Measurements from ENCODE around the gene NREP. TPM values are rescaled to one million over a fixed set of nuclear protein-coding genes. Genes with fewer than 3 reads are reported as not detected.
A peak's percentile ranks its signal among the peaks of the same experiment; 100 is the strongest.

The NREP gene
- total RNA-seq, 1 experiment from 2014 or later = 6.0 TPM

DNA sequence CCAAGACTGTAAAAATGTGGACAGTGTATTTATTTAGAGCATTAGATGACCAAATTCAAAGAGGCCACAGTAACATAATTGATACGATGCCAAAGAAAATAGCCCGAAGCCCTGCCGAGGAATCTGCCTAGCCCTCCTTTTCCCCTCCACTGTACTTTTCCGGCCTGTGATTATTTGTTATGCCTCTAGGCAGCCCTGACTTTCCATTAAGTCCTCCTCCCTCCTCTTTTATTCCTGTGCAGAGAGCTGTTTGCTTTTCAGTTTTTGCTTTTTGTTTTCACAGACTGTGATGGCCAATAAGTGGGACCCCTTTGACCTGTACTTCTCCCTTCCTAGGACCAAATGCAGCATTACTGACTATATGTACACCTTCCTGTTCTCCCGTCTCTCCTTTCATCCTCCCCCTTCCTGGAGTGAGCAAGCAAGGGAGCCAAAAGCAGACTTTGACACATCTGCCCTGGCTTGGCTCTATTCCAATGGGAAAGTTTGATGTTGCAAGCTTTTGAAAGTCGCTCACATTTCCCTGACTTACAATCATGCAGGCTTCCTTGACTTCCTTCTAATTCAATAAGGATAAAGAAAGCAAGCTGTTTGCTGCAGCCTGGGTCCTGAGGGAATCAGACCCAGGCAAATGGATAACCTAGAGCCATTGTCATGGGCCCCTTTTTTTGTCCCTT lies 76.1 kb downstream of the NREP start:
- Histone ChIP-seq H3K4me1 (ENCODE audit: control insufficient read depth in 1 of 2, insufficient read depth in 2 of 2, low read length in 2 of 2) (peaks cover 11 to 19% of the 10 kb centered on the region in 2 experiments; a peak in 3 of 4 replicates), H3K27ac (ENCODE audit: low read depth, low read length) (peak overlapping the region; percentile 19; the same call in 1 of the 2 replicates), H3K9me2 (ENCODE audit: insufficient read depth) (no peaks in the 10 kb centered on the region), H3K36me3 (ENCODE audit: control insufficient read depth in 1 of 2, insufficient read depth in 2 of 2, low read length in 2 of 2) (no peaks in the 10 kb centered on the region), H3K4me3 (replicated peaks in 1 of 2; ENCODE audit: low read depth in 1 of 2, low read length in 2 of 2) (no peak overlapping the region), H3K4me2 (ENCODE audit: low read length) (peak overlapping the region; percentile 56), H3K79me2 (ENCODE audit: insufficient read depth, low read length) (no peaks in the 10 kb centered on the region), H3K27me3 (ENCODE audit: insufficient read depth, low read length) (no peaks in the 10 kb centered on the region), H2AFZ (ENCODE audit: low read depth, low read length, poor library complexity, severe bottlenecking) (peak overlapping the region; percentile 33), H3K9ac (ENCODE audit: low read length) (no peak overlapping the region), H3K9me3 (ENCODE audit: control insufficient read depth in 1 of 2, insufficient read depth in 1 of 2, low read depth in 1 of 2, low read length in 2 of 2) (no peaks in the 10 kb centered on the region), H4K20me1 (ENCODE audit: insufficient read depth) (no peaks in the 10 kb centered on the region)
- no TSS peak for BruUV-seq (replicated peaks)
- ChIA-PET CTCF (no interaction called here), POLR2A (no interaction called here), RAD21 (ENCODE audit: low non-redundant PET in 1 of 2, low total read pairs in 2 of 2, uncharacterized antibody in 2 of 2, unreplicated experiment in 2 of 2) (no interaction called here)
- ATAC-seq (peak; percentile 77), DNase-seq (ENCODE audit: low read depth, low spot score) (peak; percentile 40)
- TF ChIP-seq YY1 (IDR thresholded peaks at IDR 0.05; ENCODE audit: extremely low read depth, insufficient replicate concordance, low read depth, low read length) (no peak), ATF3 (IDR thresholded peaks at IDR 0.05) (no peak), SP1 (IDR thresholded peaks at IDR 0.05; ENCODE audit: low read depth) (peak; percentile 18), POLR2A (IDR thresholded peaks at IDR 0.05; ENCODE audit: borderline replicate concordance, extremely low read depth, insufficient read depth, insufficient read length) (no peak), ZBTB33 (IDR thresholded peaks at IDR 0.05; ENCODE audit: extremely low read depth, insufficient replicate concordance, low read length) (no peak), CEBPB (IDR thresholded peaks at IDR 0.05; ENCODE audit: low read depth) (peak; percentile 62; the same call in 1 of the 2 replicates)
- intact Hi-C loops (cut with micrococcal nuclease) = no loop called here

DNA sequence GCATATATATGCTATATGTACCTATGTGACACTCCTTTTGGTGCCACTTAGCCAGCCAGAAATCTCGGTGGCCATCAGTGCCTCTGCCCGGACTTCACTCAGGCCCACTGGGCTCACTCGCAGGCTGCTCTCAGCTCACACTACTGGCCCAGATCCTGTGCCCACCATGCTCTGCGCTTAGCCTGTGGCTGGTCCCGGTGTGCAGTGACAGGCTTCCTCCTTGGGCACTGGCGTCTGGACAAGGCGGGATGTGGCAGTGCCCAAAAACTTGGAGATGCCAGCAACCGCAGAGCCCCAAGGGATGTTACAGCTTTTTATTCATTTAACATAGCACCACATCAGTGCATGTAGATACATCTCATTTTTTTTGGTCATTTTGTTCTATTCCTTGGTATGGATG lies 77.4 kb downstream of the NREP start:
- CTCF ChIA-PET = no interaction called here
- TF ChIP-seq SRF (IDR thresholded peaks at IDR 0.05; ENCODE audit: low read depth) (no peak), FOSL1 (IDR thresholded peaks at IDR 0.05; ENCODE audit: low read depth) (no peak), YY1 (IDR thresholded peaks at IDR 0.05; ENCODE audit: extremely low read depth, insufficient replicate concordance, low read depth, low read length) (no peak), POLR2A (IDR thresholded peaks at IDR 0.05; ENCODE audit: borderline replicate concordance, extremely low read depth, insufficient read depth, insufficient read length) (no peak), CBX3 (IDR thresholded peaks at IDR 0.05; ENCODE audit: low read depth) (no peak), EZH2 (IDR thresholded peaks at IDR 0.05) (no peak), EGR1 (IDR thresholded peaks at IDR 0.05; ENCODE audit: low read depth) (no peak), REST (IDR thresholded peaks at IDR 0.05; ENCODE audit: low read depth) (no peak), ZNF274 (IDR thresholded peaks at IDR 0.05; ENCODE audit: low read depth, low read length) (no peak), SIN3A (IDR thresholded peaks at IDR 0.05; ENCODE audit: low read depth) (no peak), EZH2phosphoT487 (IDR thresholded peaks at IDR 0.05; ENCODE audit: borderline replicate concordance) (no peak), SP1 (IDR thresholded peaks at IDR 0.05; ENCODE audit: low read depth) (no peak)

More for the DNA sequence above, 77.4 kb downstream of the NREP start:
- ChIA-PET RAD21 (ENCODE audit: low non-redundant PET in 1 of 2, low total read pairs in 2 of 2, uncharacterized antibody in 2 of 2, unreplicated experiment in 2 of 2) (no interaction called here), POLR2A (no interaction called here)
- Histone ChIP-seq H3K9me2 (ENCODE audit: insufficient read depth) (no peaks in the 10 kb centered on the region), H4K20me1 (ENCODE audit: insufficient read depth) (no peaks in the 10 kb centered on the region), H3K4me3 (replicated peaks in 1 of 2; ENCODE audit: low read depth in 1 of 2, low read length in 2 of 2) (no peak overlapping the region), H3K79me2 (ENCODE audit: insufficient read depth, low read length) (no peaks in the 10 kb centered on the region), H3K27me3 (ENCODE audit: insufficient read depth, low read length) (no peaks in the 10 kb centered on the region), H3K4me2 (ENCODE audit: low read length) (no peak overlapping the region), H3K36me3 (ENCODE audit: control insufficient read depth in 1 of 2, insufficient read depth in 2 of 2, low read length in 2 of 2) (no peaks in the 10 kb centered on the region), H2AFZ (ENCODE audit: low read depth, low read length, poor library complexity, severe bottlenecking) (no peak overlapping the region), H3K27ac (ENCODE audit: low read depth, low read length) (no peak overlapping the region), H3K9ac (ENCODE audit: low read length) (no peak overlapping the region), H3K4me1 (ENCODE audit: control insufficient read depth in 1 of 2, insufficient read depth in 2 of 2, low read length in 2 of 2) (peaks cover 11 to 19% of the 10 kb centered on the region in 2 experiments; a peak in 3 of 4 replicates), H3K9me3 (ENCODE audit: control insufficient read depth in 1 of 2, insufficient read depth in 1 of 2, low read depth in 1 of 2, low read length in 2 of 2) (no peaks in the 10 kb centered on the region)
- intact Hi-C loops (cut with micrococcal nuclease) = no loop called here
- BruUV-seq (replicated peaks) = no TSS peak
- DNase-seq (ENCODE audit: low read depth, low spot score) (no peak), ATAC-seq (no peak)
